ENCODE data around the gene PARP3.
A peak's percentile ranks its signal among the peaks of the same experiment; 100 is the strongest.
"Not testable (repeated sequence)": the region's sequence is repeated elsewhere in the genome, so short reads cannot be mapped to it uniquely, and the experiment has no call there.

Gene PARP3

DNA sequence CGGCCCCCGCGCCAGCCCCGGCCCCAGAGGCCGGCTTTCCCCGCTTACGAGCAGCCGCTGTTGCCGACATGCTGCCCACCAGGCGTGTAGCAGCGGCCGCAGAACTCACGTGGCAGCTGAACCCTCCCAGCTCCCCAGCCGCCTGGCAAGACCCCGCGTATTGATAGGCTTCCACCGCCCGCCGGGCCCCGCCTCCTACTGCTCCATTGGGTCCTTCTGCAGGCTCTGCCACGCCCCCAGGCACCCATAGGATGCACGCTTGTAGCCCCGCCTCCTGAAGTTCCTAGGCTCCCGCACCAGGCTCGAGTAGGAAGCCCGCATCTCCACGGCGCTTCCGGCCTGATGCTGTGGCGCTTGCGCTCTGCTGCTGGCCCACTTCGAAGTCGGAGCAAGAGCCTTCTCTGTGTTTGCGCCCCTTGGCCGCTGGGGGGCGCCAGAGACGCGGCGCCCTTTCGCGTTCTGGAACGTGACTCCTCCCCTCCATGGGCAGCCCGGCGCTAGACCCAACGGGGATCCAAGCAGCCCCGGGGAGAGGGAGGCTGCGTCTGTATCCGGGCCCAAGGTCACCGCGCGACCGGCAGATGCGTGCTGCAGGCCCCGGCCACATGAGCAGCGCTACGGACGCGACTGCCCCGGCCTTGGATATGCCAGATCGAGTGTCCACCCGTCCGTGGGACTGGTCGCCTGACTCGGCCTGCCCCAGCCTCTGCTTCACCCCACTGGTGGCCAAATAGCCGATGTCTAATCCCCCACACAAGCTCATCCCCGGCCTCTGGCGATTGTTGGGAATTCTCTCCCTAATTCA, at the start of gene PARP3, which contains the start of gene RRP9:
Gene PARP3, plus strand, starts transcription at position 566 of the 805 bp plus-strand sequence. CDS start 993 bp downstream, outside the sequence.
Gene RRP9, minus strand, starts transcription at position 107 of the 805 bp plus-strand sequence. Its CDS starts 37 bp downstream, at position 70.
- peak; percentile 90 for DNase-seq

DNA sequence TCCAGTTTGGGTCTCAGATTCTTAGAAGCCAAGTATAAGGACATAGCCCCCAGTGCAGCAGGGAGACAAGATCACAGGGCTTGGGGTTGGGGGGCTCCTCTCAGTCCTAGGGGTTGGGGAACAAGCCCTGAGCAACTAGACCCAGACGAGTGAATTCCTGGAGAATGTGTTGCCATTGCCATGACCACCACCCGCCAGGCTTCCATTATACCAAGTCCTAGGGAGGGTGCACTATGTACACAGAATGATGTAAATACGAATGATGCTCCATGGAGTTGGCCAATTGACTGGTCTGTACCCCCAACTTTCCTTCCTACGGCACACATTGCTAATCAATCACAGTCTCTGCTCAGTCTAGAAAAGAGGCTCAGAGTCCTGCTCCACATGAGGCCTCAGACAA, 47.8 kb upstream of the PARP3 start:
- DNase-seq: no peak

- no peak for DNase-seq
Observed at GRCh38 chr3:51894939-51895338, 47.2 kb upstream of the PARP3 start.

- DNase-seq: no peak
Observed at GRCh38 chr3:51896607-51897305, 45.4 kb upstream of the PARP3 start.

DNA sequence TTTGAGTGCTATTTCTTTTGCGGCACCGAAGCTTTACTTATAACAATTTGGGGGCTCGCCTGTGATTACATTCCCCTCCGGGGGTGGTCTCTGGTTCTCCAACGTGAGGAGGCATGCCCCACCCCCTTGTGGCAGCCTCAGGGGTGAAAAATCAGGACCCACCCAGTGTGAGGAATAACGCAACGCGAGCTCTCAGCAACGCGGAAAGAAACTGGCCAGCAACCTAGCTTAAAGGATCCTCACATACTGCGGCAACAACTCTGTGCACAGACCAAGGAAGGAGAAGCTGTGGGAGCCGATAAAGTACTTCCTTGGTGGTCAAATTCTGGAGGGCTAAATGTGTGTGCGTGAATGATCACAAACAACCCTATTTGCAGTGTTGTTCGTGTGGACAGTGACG, 44.8 kb upstream of the PARP3 start:
- DNase-seq: no peak

DNA sequence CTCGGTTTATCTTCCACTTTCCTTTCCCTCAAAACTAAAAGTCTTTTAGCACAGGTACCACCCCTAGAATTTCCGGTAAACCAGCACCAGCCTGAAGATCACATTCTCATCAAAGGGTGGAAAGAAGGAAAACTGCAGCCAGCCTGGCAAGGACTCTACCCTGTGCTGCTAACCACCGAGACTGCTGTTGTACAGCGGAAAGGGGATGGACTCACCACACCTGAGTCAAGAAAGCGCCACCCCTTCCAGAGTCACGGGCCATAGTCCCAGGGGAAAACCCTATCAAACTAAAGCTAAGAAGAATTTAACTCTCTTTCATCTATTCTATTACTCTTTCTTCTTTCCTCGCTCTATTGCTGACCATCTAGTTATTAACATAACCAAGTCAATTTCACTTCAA, 42.1 kb upstream of the PARP3 start:
- not testable (repeated sequence) for DNase-seq

- not testable (repeated sequence) for DNase-seq
Observed at GRCh38 chr3:51902361-51902760, 39.8 kb upstream of the PARP3 start.

DNA sequence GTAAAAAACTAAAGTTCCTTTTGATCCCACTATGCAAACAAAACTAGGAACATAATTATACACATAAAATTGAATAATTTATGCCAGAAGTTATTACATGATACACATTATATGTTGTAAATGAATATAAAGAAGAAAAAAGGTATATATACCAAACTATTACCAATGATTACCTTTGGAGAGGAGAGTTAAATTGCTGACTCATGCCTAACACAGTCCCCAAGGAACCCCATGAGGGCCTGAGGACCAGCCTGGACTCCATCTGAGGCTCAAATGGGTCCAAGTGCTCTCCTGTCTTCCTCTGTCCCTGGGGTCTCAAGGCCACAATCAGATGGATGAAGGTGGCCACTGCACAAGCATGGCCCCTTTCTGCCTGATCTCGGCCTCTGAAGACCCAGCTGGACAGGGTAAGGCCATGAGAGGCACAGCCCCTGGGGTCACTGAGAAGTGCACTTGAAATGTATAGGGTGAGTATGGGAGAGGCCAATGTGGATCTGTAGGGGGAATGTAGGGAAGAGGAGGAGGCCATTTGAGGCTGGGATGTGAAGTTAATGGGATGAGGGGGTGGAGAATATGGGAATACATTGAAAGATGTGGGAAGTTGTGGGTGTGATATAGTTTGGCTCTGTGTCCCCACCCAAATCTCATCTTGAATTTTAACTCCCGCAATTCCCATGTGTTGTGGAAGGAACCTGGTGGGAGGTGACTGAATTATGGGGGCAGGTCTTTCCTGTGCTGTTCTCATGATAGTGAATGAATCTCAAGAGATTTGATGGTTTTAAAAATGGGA, 37.9 kb upstream of the PARP3 start:
- DNase-seq: no peak

- DNase-seq: no peak
Observed at GRCh38 chr3:51908026-51908425, 34.1 kb upstream of the PARP3 start.

DNA sequence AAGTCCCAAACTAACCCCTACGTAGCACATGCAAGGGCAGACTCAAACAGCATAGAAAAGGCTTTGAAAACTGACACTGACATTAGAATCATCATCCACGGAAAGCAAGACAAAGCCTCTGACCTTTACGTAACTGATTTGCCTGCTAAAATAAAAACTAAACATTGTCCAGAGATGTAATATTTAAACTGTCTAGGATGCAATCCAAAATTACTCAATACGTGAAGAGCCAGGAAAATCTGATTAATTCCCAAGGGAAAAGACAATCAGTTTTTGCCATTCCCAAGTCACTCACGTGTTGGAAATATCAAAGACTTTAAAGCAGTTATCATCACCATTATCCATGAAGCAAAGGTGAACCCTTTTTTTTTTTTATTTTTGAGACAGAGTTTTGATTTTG, 25.7 kb upstream of the PARP3 start:
- DNase-seq: no peak

DNA sequence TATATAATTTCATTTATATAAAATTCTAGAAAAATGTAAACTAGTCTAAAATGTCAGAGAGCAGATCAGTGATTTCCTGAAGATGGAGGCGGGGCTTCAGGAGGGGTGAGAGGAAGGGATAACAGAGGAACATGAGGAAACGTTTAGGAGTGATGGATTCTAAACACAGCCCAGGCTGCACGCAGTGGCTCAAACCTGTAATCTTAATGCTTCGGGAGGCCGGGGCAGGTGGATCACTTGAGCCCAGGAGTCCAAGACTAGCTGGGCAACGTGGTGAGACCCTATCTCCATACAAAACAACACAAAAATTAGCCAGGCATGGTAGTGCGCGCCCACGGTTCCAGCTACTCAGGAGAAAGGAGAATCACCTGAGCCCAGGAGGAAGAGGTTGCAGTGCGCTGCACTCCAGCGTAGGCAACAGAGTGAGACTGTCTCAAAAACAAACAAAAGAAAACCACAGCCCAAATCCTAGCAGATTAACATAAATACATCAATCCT, 21.0 kb upstream of the PARP3 start:
- DNase-seq: no peak

DNA sequence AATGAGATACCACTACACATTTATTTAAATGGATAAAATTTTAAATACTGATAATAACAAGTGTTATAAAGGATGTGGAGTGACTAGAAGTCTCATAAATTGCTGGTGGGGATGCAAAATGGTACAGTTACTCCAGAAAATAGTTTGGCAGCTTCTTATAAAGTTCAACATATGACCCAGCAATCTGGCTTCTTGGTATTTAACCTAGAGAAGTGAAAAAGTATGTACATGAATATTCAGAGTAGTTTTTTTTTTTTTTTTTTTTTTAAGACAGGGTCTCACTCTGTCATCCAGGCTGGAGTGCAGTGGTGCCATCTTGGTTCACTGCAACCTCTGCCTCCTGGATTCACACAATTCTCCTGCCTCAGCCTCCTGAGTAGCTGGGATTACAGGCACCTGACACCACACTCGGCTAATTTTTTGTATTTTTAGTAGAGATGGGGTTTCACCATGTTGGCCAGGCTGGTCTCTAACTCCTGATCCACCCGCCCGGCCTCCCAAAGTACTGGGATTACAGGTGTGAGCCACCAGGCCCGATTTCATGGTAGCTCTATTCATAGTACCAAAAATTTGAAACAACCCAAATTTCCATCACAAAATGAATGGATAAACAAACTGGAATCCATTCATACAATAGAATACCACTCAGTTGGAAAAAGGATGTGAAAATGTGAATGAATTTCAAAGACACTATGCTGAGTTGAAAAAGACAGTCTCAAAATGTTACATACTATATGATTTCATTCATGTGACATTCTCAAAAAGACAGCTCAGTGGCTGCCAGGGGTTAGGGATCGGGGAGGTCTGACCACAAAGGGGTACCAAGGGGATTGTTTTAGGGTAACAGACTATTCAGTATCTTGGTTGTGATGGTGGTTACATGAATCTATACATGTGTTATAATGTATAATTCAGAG, 14.8 kb upstream of the PARP3 start:
- DNase-seq: no peak

DNA sequence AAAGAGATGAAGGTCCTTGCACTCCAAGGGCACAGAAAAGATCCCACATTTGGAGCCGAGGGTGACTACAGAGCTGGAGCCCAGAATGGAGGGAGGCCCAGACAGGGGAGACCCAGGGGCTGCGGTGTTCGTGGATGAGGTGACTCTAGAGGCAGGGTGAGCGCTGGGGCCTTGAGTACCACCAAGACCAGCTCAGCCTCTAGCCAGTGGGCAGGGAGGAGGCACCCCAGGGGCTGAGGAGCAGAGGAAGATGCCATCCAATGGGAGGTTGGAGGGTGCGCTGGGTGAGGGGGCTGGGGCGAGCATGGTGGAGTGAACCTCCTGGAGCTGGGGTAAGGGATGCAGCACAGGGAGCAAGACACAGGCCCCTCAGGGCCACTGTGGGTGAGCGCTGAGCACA, 13.7 kb upstream of the PARP3 start:
- no peak for DNase-seq

DNA sequence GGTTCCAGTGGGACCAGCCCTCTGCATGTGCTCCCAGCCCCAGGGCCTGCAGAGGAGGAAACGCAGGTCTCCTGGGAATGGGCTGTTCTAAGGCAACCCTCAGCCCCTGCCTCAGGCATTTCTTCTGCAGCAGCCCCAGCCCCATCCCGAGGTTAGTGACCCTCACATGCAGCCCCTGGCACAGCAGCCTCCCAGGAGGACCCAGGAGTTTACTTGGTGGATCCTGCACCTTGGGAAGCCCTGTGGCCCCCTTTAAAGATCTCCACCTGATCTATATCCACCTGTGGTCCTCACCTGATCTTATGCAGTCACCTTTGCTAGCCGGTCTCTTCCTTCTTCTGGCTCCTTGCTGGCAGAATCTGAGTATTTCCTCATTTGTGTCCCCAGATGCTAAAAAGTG, 13.2 kb upstream of the PARP3 start:
- DNase-seq: not testable (repeated sequence)

DNA sequence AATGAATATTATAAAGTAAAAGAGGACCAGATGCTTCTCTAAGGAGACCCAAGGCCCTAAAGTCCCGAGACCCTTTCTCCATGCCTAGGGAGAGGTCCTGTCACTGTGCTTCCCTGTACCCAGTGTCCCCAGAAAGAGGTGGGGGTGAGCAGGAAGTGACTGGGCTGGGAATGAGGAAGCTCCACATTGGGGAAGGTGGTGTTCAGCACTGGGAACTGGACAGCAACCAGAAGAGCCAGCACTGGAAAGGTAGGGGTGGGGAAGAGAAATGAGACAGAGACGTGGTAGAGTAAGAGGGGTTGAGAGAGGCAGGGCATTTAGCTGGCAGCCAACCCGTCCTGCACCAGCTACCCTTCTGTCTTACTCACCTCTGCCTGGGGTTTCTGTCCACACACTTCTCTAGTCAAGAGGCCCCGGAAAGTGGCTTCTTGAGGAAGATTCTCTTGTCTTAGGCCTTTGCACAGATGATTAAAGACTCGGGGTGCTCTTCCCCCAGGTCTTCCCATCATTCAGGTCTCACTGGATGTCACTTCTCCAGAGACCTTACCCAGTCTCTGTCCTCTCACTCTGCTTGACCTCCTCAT, 12.7 kb upstream of the PARP3 start:
- DNase-seq: no peak

- DNase-seq: no peak
Observed at GRCh38 chr3:51930439-51930838, 11.7 kb upstream of the PARP3 start.

DNA sequence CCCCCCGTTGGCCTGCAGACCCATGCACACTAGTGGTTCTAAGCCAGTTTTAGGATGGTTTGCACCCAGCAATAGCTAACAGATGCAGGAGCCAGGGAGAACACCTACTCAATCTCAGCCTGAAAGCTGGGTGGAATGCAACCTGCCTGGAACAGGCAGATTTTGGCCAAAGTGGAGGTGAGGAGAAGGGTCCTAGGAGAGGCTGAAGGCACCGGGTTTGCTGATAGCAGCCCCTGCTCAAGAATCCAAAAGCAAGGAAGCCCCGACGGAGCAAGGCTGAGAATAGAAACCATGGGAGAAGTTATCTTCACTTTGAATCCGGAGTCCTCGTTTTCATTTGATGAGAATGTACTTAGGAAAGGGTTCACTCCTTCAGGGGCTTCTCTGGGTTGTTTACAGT, 10.4 kb upstream of the PARP3 start:
- no peak for DNase-seq

DNA sequence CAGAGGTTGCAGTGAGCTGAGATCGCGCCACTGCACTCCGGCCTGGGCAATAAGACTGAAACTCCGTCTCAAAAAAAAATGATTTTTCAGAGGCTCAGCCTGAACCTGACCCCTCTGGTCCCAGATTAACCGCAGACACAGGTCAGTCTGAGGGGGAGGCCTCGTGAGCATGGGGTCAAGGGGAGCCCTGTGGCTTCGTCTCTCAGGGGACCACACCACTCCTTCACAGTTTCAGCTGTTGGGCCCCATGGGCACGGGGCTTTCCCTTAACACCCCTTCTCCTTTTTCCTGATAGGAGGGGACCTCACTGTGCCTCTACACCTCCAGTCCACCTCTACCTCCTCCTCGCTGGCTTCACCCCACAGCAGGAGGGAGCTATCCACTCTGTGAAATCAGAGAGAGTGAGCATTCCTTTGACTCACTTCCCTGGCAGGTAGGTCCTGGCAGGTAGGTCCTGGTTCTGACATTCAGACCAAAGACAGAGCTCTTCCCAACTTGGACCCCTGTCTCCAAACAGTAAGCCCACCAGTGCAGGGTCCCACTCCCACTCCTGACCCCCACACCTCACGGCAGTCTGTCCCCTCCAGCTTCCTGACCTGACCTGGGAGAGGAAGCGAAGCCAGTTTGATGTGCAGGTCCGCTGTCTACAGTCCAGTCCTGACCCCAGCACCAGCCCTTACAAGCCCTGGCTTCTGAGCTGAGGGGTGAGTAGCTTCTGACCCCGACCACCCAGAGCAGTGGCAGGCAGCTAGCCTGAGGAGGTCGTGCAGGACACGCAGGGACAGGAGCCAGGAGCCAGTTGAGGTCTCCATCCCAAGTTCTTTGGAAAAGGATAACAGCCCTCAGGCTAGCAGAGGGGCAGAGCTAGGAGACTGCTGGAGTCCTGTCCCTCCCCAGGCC, 9.4 kb upstream of the PARP3 start:
- DNase-seq: no peak

DNA sequence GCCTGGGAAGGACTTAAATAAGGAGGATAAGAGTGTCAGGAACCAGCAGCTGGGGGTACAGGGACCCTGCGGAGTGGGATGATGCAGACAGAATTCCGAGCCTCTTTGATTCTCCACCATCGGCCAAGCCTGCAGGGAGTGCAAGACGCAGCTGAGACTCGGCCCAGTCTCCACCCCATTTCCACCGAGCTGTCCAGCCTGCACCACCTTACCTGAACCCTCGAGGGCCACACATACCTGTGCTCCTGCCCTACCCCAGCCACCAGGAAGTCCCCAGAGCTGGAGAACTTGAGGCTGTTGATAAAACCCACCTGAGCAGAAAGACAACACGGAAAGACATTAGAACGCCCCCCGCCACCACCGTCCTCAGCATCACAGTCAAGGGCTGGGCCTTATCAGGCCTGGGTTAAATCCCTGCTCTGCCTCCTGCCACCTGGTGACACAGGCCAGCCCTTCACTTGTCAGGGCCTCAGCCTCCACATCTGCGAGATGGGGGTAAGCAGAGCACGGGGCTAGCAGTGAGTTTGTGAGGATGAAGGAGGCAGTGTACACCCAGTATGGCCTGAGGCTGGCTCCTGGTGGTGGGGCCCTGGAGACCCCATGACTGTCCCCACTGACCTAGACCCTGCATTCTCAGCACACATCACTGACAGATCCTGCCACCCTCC, 8.6 kb upstream of the PARP3 start:
- DNase-seq: no peak

All from DMS79 treated with DMSO at 0.1 percent for 48 hours (cell line).